Measurements from ENCODE around the gene SLC7A10. TPM values are rescaled to one million over a fixed set of nuclear protein-coding genes. Genes with fewer than 3 reads are reported as not detected.

The SLC7A10 gene
- total RNA-seq, 1 donor from 2014 or later = not detected

DNA sequence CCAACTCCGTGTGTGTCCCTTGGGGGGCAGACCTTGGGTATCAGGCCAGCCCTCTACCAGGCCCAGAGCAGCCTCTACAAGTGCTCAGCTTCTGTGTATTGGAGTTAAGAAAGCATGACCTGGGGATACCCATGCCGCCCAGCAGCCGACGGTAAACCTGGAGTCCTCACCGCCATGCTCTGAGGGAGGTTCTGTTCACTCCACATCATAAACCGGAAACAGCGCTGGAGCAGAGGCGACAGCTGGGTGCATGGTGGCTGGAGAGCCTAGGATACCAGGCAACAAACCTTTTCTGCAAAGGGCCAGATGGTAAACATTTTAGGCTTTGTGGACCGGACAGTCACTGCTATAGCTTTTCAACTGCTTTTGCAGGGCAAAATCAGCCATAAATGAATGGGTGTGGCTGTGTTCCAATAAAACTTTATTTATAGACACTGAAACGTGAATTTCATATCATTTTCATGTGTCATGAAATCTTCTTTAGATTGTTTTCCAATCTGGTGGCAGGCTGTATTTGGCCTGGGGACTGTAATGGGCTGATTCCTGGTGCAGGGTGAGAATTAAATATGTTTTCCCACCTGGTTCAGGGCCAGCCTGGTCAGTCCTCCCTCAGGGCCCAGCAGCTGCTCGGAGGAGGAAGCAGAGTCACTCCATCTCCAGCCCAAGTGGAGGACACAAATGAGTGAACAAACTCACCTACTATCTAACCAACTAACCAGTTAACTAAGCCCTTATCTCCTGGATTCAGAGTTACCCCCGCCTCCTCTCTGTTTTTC is 45.8 kb upstream of the SLC7A10 start:
- ChIA-PET POLR2A (no interaction called here), CTCF (no interaction called here)
- H3K9me3 Mint-ChIP-seq = no peaks in the 10 kb centered on the region
- H3K4me1 Mint-ChIP-seq = no peaks in the 10 kb centered on the region
- H3K36me3 Mint-ChIP-seq (ENCODE audit: low read depth) = no peaks in the 10 kb centered on the region
- intact Hi-C loops (cut with micrococcal nuclease) = no loop called here
- peaks cover 7% of the 10 kb centered on the region for H3K27me3 Mint-ChIP-seq
- H3K27ac Mint-ChIP-seq = no peak overlapping the region
- TF ChIP-seq, protein P1, sequence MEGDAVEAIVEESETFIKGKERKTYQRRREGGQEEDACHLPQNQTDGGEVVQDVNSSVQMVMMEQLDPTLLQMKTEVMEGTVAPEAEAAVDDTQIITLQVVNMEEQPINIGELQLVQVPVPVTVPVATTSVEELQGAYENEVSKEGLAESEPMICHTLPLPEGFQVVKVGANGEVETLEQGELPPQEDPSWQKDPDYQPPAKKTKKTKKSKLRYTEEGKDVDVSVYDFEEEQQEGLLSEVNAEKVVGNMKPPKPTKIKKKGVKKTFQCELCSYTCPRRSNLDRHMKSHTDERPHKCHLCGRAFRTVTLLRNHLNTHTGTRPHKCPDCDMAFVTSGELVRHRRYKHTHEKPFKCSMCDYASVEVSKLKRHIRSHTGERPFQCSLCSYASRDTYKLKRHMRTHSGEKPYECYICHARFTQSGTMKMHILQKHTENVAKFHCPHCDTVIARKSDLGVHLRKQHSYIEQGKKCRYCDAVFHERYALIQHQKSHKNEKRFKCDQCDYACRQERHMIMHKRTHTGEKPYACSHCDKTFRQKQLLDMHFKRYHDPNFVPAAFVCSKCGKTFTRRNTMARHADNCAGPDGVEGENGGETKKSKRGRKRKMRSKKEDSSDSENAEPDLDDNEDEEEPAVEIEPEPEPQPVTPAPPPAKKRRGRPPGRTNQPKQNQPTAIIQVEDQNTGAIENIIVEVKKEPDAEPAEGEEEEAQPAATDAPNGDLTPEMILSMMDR (IDR thresholded peaks at IDR 0.05) = no peak
- ATAC-seq (ENCODE audit: low read depth) (no peak), DNase-seq (no peak)
- H3K4me3 Mint-ChIP-seq = no peak overlapping the region

DNA sequence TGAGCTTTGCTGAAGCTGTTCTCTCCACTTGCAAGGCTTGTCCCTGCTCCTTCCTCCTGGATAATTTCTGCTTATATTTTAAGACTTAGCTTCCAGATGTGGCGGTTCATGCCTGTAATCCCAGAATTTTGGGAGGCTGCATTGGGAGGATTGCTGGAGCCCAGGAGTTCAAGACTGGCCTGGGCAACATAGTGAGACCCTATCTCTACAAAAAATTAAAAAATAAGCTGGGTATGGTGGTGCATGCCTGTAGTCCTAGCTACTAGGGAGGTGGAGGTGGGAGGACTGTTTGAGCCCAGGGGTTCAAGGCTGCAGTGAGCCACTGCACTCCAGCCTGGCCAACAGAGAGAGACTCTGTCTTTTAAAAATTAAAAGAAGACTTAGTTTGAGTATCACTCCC is 45.1 kb upstream of the SLC7A10 start:
- H3K4me1 Mint-ChIP-seq = no peaks in the 10 kb centered on the region
- ATAC-seq (ENCODE audit: low read depth) = no peak
- H3K36me3 Mint-ChIP-seq (ENCODE audit: low read depth) = no peaks in the 10 kb centered on the region
- TF ChIP-seq, protein P1 (IDR thresholded peaks at IDR 0.05) = no peak
- H3K27ac Mint-ChIP-seq = no peak overlapping the region
- intact Hi-C loops (cut with micrococcal nuclease) = no loop called here
- no peaks in the 10 kb centered on the region for H3K9me3 Mint-ChIP-seq
- no peak overlapping the region for H3K4me3 Mint-ChIP-seq
- peaks cover 7% of the 10 kb centered on the region for H3K27me3 Mint-ChIP-seq
- ChIA-PET POLR2A (no interaction called here), CTCF (no interaction called here)
- no peak for DNase-seq

DNA sequence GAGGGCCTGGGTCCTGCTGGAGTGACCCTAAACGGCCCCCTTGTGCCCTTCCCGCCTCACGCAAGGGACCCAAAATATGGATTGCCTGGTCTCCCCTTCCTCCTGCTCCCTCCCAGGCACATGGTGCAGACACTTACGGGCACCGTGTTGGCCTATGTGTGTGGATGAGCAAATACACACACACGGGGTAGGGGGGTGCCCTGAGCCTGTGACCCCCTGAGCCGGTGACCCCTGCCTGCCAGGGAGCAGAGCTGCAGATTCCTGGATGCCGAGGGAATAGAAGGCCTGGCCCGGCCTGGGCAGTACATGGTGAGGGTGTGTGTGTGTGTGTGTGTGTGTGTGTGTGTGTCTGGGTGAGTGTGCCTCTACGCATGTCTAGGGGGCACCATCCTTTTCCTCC is 43.4 kb upstream of the SLC7A10 start:
- TF ChIP-seq, protein P1 (IDR thresholded peaks at IDR 0.05) = no peak
- H3K4me3 Mint-ChIP-seq = no peak overlapping the region
- ChIA-PET POLR2A (no interaction called here), CTCF (interaction anchor here (0.7 kb wide), 1 partner anchor 206 kb away, joined by 3 read pairs; no protein-coding TSS in a partner anchor)
- DNase-seq (no peak), ATAC-seq (ENCODE audit: low read depth) (no peak)
- H3K27me3 Mint-ChIP-seq = peaks cover 7% of the 10 kb centered on the region
- no peaks in the 10 kb centered on the region for H3K36me3 Mint-ChIP-seq (ENCODE audit: low read depth)
- H3K9me3 Mint-ChIP-seq = no peaks in the 10 kb centered on the region
- H3K4me1 Mint-ChIP-seq = no peaks in the 10 kb centered on the region
- no peak overlapping the region for H3K27ac Mint-ChIP-seq
- intact Hi-C loops (cut with micrococcal nuclease) = no loop called here

DNA sequence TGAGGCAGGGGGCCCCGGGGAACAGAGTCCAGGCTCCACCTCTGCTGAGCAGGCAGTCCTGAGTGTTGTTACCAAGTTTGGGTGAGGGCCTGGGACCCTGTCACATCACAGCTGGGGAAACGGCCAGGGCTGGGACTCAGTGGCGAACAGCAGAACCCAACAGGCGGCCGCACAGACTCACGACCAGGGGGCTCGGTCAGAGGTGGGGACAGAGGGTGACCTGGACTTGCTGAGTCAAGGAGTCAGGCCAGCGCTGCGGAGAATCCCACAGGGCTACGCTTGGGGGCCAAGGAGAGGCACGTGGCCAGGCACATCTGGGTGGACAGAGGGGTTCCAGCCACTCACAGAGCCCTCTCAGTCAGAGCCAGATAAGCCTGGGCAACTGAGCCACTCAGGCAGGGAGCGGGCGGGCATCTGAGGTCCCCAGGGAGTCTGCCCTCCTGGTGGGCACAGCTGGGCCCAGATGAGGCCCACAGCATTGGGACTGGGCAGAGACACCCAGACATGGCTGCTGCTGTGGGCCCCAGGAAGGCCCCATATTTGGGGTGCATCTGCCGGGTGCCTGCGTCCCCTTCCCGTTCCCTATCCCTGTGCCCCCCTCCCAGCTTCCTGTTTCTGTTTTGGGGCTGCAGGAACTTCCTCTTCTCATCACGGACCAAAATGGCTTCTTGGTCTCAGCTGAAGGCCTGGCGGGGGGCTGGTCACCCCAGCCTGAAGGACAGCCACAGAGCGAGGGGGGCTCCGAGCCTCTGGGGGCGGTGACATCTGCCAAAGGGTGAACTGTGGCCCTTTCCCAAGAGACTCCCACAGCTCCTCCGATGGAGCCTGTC is 42.7 kb upstream of the SLC7A10 start:
- ChIA-PET CTCF (no interaction called here), POLR2A (no interaction called here)

DNA sequence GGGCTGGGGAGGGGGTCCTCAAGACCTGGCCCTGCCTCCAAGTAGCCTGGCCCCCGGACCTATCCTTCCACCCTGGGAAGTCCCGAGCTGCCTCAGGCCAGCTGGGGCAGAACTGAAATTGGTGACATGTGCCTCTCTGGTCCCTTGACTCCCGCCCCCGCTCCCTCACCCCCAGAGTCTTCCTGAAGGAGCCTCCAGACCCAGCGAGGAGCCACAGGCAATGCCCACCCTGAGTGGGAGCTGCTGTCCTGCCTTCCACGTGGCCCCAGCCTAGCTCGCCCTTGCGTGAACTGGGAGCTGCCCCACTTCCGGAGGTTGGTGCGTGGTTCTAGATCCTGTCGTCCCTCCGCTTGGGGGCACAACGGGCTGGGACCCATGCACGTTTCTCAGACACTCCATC is 42.1 kb upstream of the SLC7A10 start:
- H3K27ac Mint-ChIP-seq = no peak overlapping the region
- ATAC-seq (ENCODE audit: low read depth) = no peak
- CTCF ChIA-PET = no interaction called here

More for the DNA sequence above, 42.7 kb upstream of the SLC7A10 start:
- no peak overlapping the region for H3K27ac Mint-ChIP-seq
- no peak for DNase-seq
- intact Hi-C loops (cut with micrococcal nuclease) = no loop called here
- peaks cover 8% of the 10 kb centered on the region for H3K27me3 Mint-ChIP-seq
- no peaks in the 10 kb centered on the region for H3K9me3 Mint-ChIP-seq
- H3K4me3 Mint-ChIP-seq = no peak overlapping the region
- TF ChIP-seq, protein P1 (IDR thresholded peaks at IDR 0.05) = no peak
- ATAC-seq (ENCODE audit: low read depth) = no peak
- no peaks in the 10 kb centered on the region for H3K4me1 Mint-ChIP-seq
- no peaks in the 10 kb centered on the region for H3K36me3 Mint-ChIP-seq (ENCODE audit: low read depth)

More for the DNA sequence above, 42.1 kb upstream of the SLC7A10 start:
- intact Hi-C loops (cut with micrococcal nuclease) = no loop called here
- no peaks in the 10 kb centered on the region for H3K9me3 Mint-ChIP-seq
- DNase-seq = no peak
- no peaks in the 10 kb centered on the region for H3K4me1 Mint-ChIP-seq
- H3K36me3 Mint-ChIP-seq (ENCODE audit: low read depth) = no peaks in the 10 kb centered on the region
- peaks cover 4% of the 10 kb centered on the region for H3K27me3 Mint-ChIP-seq
- POLR2A ChIA-PET = no interaction called here
- no peak overlapping the region for H3K4me3 Mint-ChIP-seq
- TF ChIP-seq, protein P1 (IDR thresholded peaks at IDR 0.05) = no peak

Measured in activated B cell treated with CpG ODN at 0.5 μM for 24 hours (primary cell).